DOHH2 (cell line): ENCODE measurements around the gene OR6M1.

Experiments
- H3F3A ChIP-seq: fragments of 200-600 bp; sonication (generic), shearing (Covaris generic); 2 replicates; pipeline ENCODE4 v1.6.0; 2016; ENCODE audit warnings: antibody characterized with exemption, mild to moderate bottlenecking; ENCODE audit not compliant: control insufficient read depth, insufficient read depth
- H3K27ac ChIP-seq: fragments of 200-600 bp; sonication (generic); 2 replicates; pipeline ENCODE4 v1.5.1; 2014; ENCODE audit warnings: low read depth, mild to moderate bottlenecking, low read length, moderate library complexity
- H3K27me3 ChIP-seq: fragments of 200-600 bp; sonication (generic); 2 replicates; pipeline ENCODE4 v1.6.1; 2014; ENCODE audit warnings: mild to moderate bottlenecking, low read length, mixed read lengths; ENCODE audit not compliant: control insufficient read depth
- H3K36me3 ChIP-seq: fragments of 200-600 bp; sonication (generic); 2 replicates; pipeline ENCODE4 v1.6.1; 2014; ENCODE audit warnings: mild to moderate bottlenecking, low read length, moderate library complexity, mixed read lengths; ENCODE audit not compliant: control insufficient read depth
- H3K4me1 ChIP-seq: fragments of 200-600 bp; sonication (generic); 2 replicates; pipeline ENCODE4 v1.6.1; 2014; ENCODE audit warnings: mild to moderate bottlenecking, low read length, mixed read lengths; ENCODE audit not compliant: control insufficient read depth
- H3K4me2 ChIP-seq: fragments of 200-600 bp; sonication (generic); 2 replicates; pipeline ENCODE4 v1.6.0; 2014; ENCODE audit warnings: mild to moderate bottlenecking, low read length, moderate library complexity
- H3K4me3 ChIP-seq: fragments of 200-600 bp; sonication (generic); 2 replicates; pipeline ENCODE4 v1.5.1; 2014; ENCODE audit warnings: mild to moderate bottlenecking, low read length, mixed read lengths
- H3K79me2 ChIP-seq: fragments of 200-600 bp; sonication (generic); 2 replicates; pipeline ENCODE4 v1.6.1; 2014; ENCODE audit warnings: mild to moderate bottlenecking, low read length, mixed read lengths; ENCODE audit not compliant: control insufficient read depth
- H3K9me2 ChIP-seq: fragments of 200-600 bp; sonication (generic); replicated peaks from 2 replicates; pipeline ENCODE4 v1.6.1; 2014; ENCODE audit warnings: mild to moderate bottlenecking, low read length, mixed read lengths; ENCODE audit not compliant: control insufficient read depth
- H3K9me3 ChIP-seq: fragments of 200-600 bp; sonication (generic); 2 replicates; pipeline ENCODE4 v1.6.1; 2014; ENCODE audit warnings: antibody characterized with exemption, low read length, mixed read lengths; ENCODE audit not compliant: control insufficient read depth, insufficient read depth
- H4K20me1 ChIP-seq: fragments of 200-600 bp; sonication (generic); 2 replicates; pipeline ENCODE4 v1.6.0; 2014; ENCODE audit warnings: low read depth, mild to moderate bottlenecking, antibody characterized with exemption, low read length, moderate library complexity; ENCODE audit not compliant: control insufficient read depth, insufficient read depth
- CTCF ChIP-seq: fragments of 200-600 bp; sonication (generic); IDR thresholded peaks from one replicate; pipeline ENCODE4 v1.5.1; 2014; ENCODE audit warnings: antibody characterized with exemption, mild to moderate bottlenecking, low read depth, low read length; ENCODE audit not compliant: poor library complexity, severe bottlenecking
- EZH2phosphoT487 ChIP-seq: fragments of 200-600 bp; sonication (generic); IDR thresholded peaks from 2 replicates; pipeline ENCODE4 v1.6.1; 2017; ENCODE audit warnings: borderline replicate concordance, mild to moderate bottlenecking, antibody characterized with exemption, low read length, moderate library complexity, mixed read lengths

Gene OR6M1

GRCh38 chr11:123800036-123800435, 6.1 kb downstream of the OR6M1 start:
- H3K79me2 ChIP-seq, result no peaks in the 10 kb centered on the region
- H3K36me3 ChIP-seq, result no peaks in the 10 kb centered on the region
- no peak overlapping the region for H3K4me3 ChIP-seq
- no peaks in the 10 kb centered on the region for H3K9me2 ChIP-seq
- no peak for TF ChIP-seq EZH2phosphoT487
- TF ChIP-seq CTCF, result no peak
- H3K9me3 ChIP-seq, result no peaks in the 10 kb centered on the region
- H4K20me1 ChIP-seq, result no peaks in the 10 kb centered on the region
- H3F3A ChIP-seq, result no peaks in the 10 kb centered on the region
- no peaks in the 10 kb centered on the region; the same call in 1 of the 2 replicates for H3K27me3 ChIP-seq
- H3K27ac ChIP-seq, result no peak overlapping the region
- no peak overlapping the region for H3K4me2 ChIP-seq
- H3K4me1 ChIP-seq, result no peaks in the 10 kb centered on the region

- no peaks in the 10 kb centered on the region for H3K9me3 ChIP-seq
- H4K20me1 ChIP-seq, result no peaks in the 10 kb centered on the region
- H3K27me3 ChIP-seq, result no peaks in the 10 kb centered on the region; the same call in 1 of the 2 replicates
- no peak for TF ChIP-seq EZH2phosphoT487
- no peak for TF ChIP-seq CTCF
- no peaks in the 10 kb centered on the region for H3F3A ChIP-seq
- no peaks in the 10 kb centered on the region for H3K4me1 ChIP-seq
- H3K79me2 ChIP-seq, result no peaks in the 10 kb centered on the region
- no peak overlapping the region for H3K27ac ChIP-seq
- no peak overlapping the region for H3K4me2 ChIP-seq
- no peaks in the 10 kb centered on the region for H3K36me3 ChIP-seq
- no peaks in the 10 kb centered on the region for H3K9me2 ChIP-seq
- no peak overlapping the region for H3K4me3 ChIP-seq
Measured at GRCh38 chr11:123799438-123799837, 6.7 kb downstream of the OR6M1 start.

- no peaks in the 10 kb centered on the region for H3K9me2 ChIP-seq
- no peaks in the 10 kb centered on the region for H3K4me1 ChIP-seq
- no peaks in the 10 kb centered on the region for H3K9me3 ChIP-seq
- no peaks in the 10 kb centered on the region for H4K20me1 ChIP-seq
- no peaks in the 10 kb centered on the region for H3K36me3 ChIP-seq
- no peaks in the 10 kb centered on the region for H3F3A ChIP-seq
- H3K27ac ChIP-seq, result no peak overlapping the region
- H3K79me2 ChIP-seq, result no peaks in the 10 kb centered on the region
- no peak overlapping the region for H3K4me2 ChIP-seq
- H3K27me3 ChIP-seq, result no peaks in the 10 kb centered on the region; the same call in 1 of the 2 replicates
- no peak for TF ChIP-seq EZH2phosphoT487
- no peak for TF ChIP-seq CTCF
- no peak overlapping the region for H3K4me3 ChIP-seq
Measured at GRCh38 chr11:123798513-123799252, 7.5 kb downstream of the OR6M1 start.
